Keratinocyte (primary cell): ENCODE results near the gene NME5. TPM values are rescaled to one million over a fixed set of nuclear protein-coding genes. Genes with fewer than 3 reads are reported as not detected.

Experiments used
- DNase-seq: peaks from one replicate; pipeline ENCODE4 v3.0.0-alpha.2; 2011; ENCODE audit warnings: low read depth, missing footprints, low spot score
- FAIRE-seq: peaks from 2 replicates; lab custom pipeline; 2011; peaks lifted over from hg19 to GRCh38; lab: Jason Lieb, UNC
- H2AFZ ChIP-seq: 2 replicates; pipeline ENCODE4 v1.6.0; 2012; ENCODE audit warnings: low read length, control low read depth, inconsistent platforms; ENCODE audit not compliant: control insufficient read depth
- H3K27ac ChIP-seq: 2 replicates; pipeline ENCODE4 v1.5.1; 2011; ENCODE audit warnings: low read length; ENCODE audit not compliant: control insufficient read depth, insufficient read depth
- H3K27me3 ChIP-seq: 3 replicates; pipeline ENCODE4 v1.6.0; 2011; ENCODE audit warnings: low read length; ENCODE audit not compliant: control insufficient read depth, insufficient read depth; ENCODE audit errors: extremely low read depth
- H3K36me3 ChIP-seq, 2 experiments: 2 replicates in 1 of 2; 3 replicates in 1 of 2; pipeline ENCODE4 v1.5.1; 2011; ENCODE audit warnings: low read length in 2 of 2, mild to moderate bottlenecking in 1 of 2; ENCODE audit not compliant: control insufficient read depth in 2 of 2, insufficient read depth in 2 of 2; ENCODE audit errors: extremely low read depth in 1 of 2
- H3K4me1 ChIP-seq: 3 replicates; pipeline ENCODE4 v1.5.1; 2011; ENCODE audit warnings: low read length; ENCODE audit not compliant: control insufficient read depth, insufficient read depth; ENCODE audit errors: extremely low read depth
- H3K4me2 ChIP-seq: 3 replicates; pipeline ENCODE4 v1.6.0; 2011; ENCODE audit warnings: low read depth, low read length; ENCODE audit not compliant: control insufficient read depth, insufficient read depth; ENCODE audit errors: extremely low read depth
- H3K4me3 ChIP-seq, 3 experiments: fragments of 200-600 bp in 1 of 3; sonication (generic) in 1 of 3; 2 replicates in 2 of 3; 3 replicates in 1 of 3; pipeline ENCODE4 v1.5.1; 2011 to 2016; ENCODE audit warnings: low read length in 3 of 3, mild to moderate bottlenecking in 3 of 3, control low read depth in 2 of 3, inconsistent platforms in 1 of 3, low read depth in 1 of 3, mixed read lengths in 1 of 3, mixed run types in 1 of 3, moderate library complexity in 1 of 3; ENCODE audit not compliant: control insufficient read depth in 2 of 3, insufficient read depth in 2 of 3; ENCODE audit errors: extremely low read depth in 1 of 3
- H3K79me2 ChIP-seq: 2 replicates; pipeline ENCODE4 v1.6.0; 2012; ENCODE audit warnings: low read length; ENCODE audit not compliant: control insufficient read depth, insufficient read depth
- H3K9ac ChIP-seq: 3 replicates; pipeline ENCODE4 v1.6.0; 2011; ENCODE audit warnings: low read length; ENCODE audit not compliant: control insufficient read depth, insufficient read depth; ENCODE audit errors: extremely low read depth
- H3K9me1 ChIP-seq: 3 replicates; pipeline ENCODE4 v1.6.0; 2011; ENCODE audit warnings: low read length; ENCODE audit not compliant: control insufficient read depth, insufficient read depth; ENCODE audit errors: extremely low read depth
- H3K9me3 ChIP-seq: 2 replicates; pipeline ENCODE4 v1.5.1; 2012; ENCODE audit warnings: low read depth, low read length; ENCODE audit not compliant: control insufficient read depth
- H4K20me1 ChIP-seq: 3 replicates; pipeline ENCODE4 v1.6.0; 2011; ENCODE audit warnings: low read length; ENCODE audit not compliant: control insufficient read depth, insufficient read depth; ENCODE audit errors: extremely low read depth
- CTCF ChIP-seq, 3 experiments: IDR thresholded peaks in 1 of 3; conservative IDR thresholded peaks in 1 of 3; optimal IDR thresholded peaks in 1 of 3; 2 replicates in 2 of 3; 3 replicates in 1 of 3; pipeline versions ENCODE3 to v1.5.1; 2011; ENCODE audit warnings: low read length in 3 of 3, mild to moderate bottlenecking in 3 of 3, moderate library complexity in 2 of 3, control low read depth in 1 of 3, inconsistent platforms in 1 of 3; ENCODE audit not compliant: insufficient read depth in 2 of 3; ENCODE audit errors: extremely low read depth in 1 of 3
- EZH2 ChIP-seq: IDR thresholded peaks from one replicate; pipeline ENCODE4 v1.6.1; 2012; ENCODE audit warnings: inconsistent platforms, mild to moderate bottlenecking, low read length, moderate library complexity
- dilution Hi-C: fragments of 300-500 bp; cut with MboI; formaldehyde crosslinking; loops from one replicate; pipeline ENCODE4 v1.7.0; 2020; ENCODE audit warnings: low sequenced_read_pairs; ENCODE audit not compliant: extremely low pct_ligation_motif_present
- polyA plus RNA-seq, 5 experiments: library from polyadenylated mRNA; depleted of rRNA in 3 of 5; stranded (reverse) in 3 of 5; stranded (forward) in 1 of 5; unstranded in 1 of 5; fragments of >200 nt; gene quantifications; 1 replicate in 1 of 5; 2 replicates in 3 of 5; 3 replicates in 1 of 5; pipeline versions ENCODE4 v1.2.1 to v1.2.3, GENCODE V29; 2011 to 2012; ENCODE audit warnings: missing spikeins in 2 of 5, low read depth in 1 of 5, low replicate concordance in 1 of 5

NME5 gene
- polyA plus RNA-seq, 1 donor (not counting 4 experiments of a cell fraction or from before 2014, with no cell fraction given), result 0.13 TPM

- no peaks in the 10 kb centered on the region for H3K9me3 ChIP-seq
- peaks cover 2 to 25% of the 10 kb centered on the region in 2 experiments for H3K36me3 ChIP-seq
- FAIRE-seq (no peak), DNase-seq (no peak)
- peak overlapping the region; percentile 99 for H3K4me2 ChIP-seq
- no peaks in the 10 kb centered on the region for H3K9me1 ChIP-seq
- H2AFZ ChIP-seq, result peak overlapping the region; percentile 89
- peaks cover 31% of the 10 kb centered on the region for H3K79me2 ChIP-seq
- dilution Hi-C loops, result no loop called here
- H4K20me1 ChIP-seq, result no peaks in the 10 kb centered on the region
- H3K4me3 ChIP-seq, result peak overlapping the region; percentile 67 to 98 (median 92)
- TF ChIP-seq EZH2 (no peak), CTCF (optimal IDR thresholded peaks at IDR 0.05 in 1 of 3, IDR thresholded peaks at IDR 0.05 in 1 of 3, conservative IDR thresholded peaks at IDR 0.05 in 1 of 3; ENCODE audit: extremely low read depth in 1 of 3, insufficient read depth in 2 of 3, low read length in 3 of 3) (no peak)
- peak overlapping the region; percentile 95 for H3K27ac ChIP-seq
- H3K9ac ChIP-seq, result peak overlapping the region; percentile 96
- H3K27me3 ChIP-seq, result no peaks in the 10 kb centered on the region
- peaks cover 17% of the 10 kb centered on the region for H3K4me1 ChIP-seq
Measured at GRCh38 chr5:138179277-138179857, 40.1 kb upstream of the NME5 start.

GRCh38 chr5:138178516-138179276 is 39.5 kb upstream of the NME5 start, which contains the start of the genes BRD8 and KIF20A:
Gene BRD8 (minus strand): TSS chr5:138178630. CDS start chr5:138178614, 16 bp downstream.
Gene KIF20A (plus strand): TSS chr5:138179112. CDS start chr5:138179681, 569 bp downstream.
- Histone ChIP-seq H3K27me3 (no peaks in the 10 kb centered on the region), H2AFZ (peak within 1 kb of the TSS; percentile 98), H3K36me3 (peaks cover 0 to 19% of the 10 kb centered on the region in 2 experiments), H3K27ac (peak within 1 kb of the TSS; percentile 95), H3K9ac (peak within 1 kb of the TSS; percentile 96), H3K4me3 (peak within 1 kb of the TSS; percentile 67 to 98 (median 92)), H3K9me1 (no peaks in the 10 kb centered on the region), H3K4me2 (peak within 1 kb of the TSS; percentile 99), H3K79me2 (peaks cover 31% of the 10 kb centered on the region), H3K4me1 (peaks cover 17% of the 10 kb centered on the region), H4K20me1 (no peaks in the 10 kb centered on the region), H3K9me3 (no peaks in the 10 kb centered on the region)
- peak; percentile 78 for FAIRE-seq
- no peak for TF ChIP-seq EZH2
- no peak for TF ChIP-seq CTCF (optimal IDR thresholded peaks at IDR 0.05 in 1 of 3, IDR thresholded peaks at IDR 0.05 in 1 of 3, conservative IDR thresholded peaks at IDR 0.05 in 1 of 3; ENCODE audit: extremely low read depth in 1 of 3, insufficient read depth in 2 of 3, low read length in 3 of 3)
- dilution Hi-C loops, result no loop called here
- peak; percentile 70 for DNase-seq
